GM19397 (cell line): ENCODE results near the gene AGXT.

Experiments used
- ATAC-seq: cut with Tn5 transposase; IDR thresholded peaks from one replicate; pipeline ENCODE4 v1.9.1; 2021; ENCODE audit warnings: mild to moderate bottlenecking, moderate library complexity; ENCODE audit not compliant: unreplicated experiment

Gene AGXT

DNA sequence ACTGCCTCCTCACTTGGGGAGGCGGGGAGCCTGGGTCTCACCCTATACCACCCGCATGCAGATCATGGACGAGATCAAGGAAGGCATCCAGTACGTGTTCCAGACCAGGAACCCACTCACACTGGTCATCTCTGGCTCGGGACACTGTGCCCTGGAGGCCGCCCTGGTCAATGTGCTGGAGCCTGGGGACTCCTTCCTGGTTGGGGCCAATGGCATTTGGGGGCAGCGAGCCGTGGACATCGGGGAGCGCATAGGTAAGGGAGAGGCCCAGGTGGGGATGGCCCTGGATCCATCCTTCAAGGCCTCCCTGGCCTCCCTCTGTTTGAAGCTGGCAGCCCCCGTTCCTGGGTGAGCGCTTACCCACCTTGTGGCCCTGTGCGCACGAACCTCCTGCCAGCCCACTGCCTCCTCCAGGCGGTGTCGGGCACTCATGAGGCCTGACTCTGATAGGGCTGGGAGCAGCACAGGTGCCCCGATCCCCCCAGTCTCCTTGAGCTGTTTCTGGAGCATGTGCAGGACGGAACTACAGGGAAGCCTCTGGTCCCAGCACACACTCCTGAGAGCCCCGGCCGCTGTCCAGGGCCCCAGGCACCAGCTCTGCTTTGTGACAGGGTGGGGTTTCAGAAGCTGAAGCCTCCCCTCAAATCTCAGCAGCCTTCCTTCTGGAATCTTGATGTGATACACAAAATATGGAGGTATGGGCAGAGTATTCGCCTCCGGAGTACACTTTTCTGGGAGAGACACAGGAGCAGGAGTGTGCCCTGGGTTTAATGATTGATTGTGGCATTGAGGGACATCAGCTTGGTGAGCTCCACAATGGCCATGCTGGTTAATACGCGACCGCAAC is 708 bp downstream of the AGXT start:
- ATAC-seq = no peak

DNA sequence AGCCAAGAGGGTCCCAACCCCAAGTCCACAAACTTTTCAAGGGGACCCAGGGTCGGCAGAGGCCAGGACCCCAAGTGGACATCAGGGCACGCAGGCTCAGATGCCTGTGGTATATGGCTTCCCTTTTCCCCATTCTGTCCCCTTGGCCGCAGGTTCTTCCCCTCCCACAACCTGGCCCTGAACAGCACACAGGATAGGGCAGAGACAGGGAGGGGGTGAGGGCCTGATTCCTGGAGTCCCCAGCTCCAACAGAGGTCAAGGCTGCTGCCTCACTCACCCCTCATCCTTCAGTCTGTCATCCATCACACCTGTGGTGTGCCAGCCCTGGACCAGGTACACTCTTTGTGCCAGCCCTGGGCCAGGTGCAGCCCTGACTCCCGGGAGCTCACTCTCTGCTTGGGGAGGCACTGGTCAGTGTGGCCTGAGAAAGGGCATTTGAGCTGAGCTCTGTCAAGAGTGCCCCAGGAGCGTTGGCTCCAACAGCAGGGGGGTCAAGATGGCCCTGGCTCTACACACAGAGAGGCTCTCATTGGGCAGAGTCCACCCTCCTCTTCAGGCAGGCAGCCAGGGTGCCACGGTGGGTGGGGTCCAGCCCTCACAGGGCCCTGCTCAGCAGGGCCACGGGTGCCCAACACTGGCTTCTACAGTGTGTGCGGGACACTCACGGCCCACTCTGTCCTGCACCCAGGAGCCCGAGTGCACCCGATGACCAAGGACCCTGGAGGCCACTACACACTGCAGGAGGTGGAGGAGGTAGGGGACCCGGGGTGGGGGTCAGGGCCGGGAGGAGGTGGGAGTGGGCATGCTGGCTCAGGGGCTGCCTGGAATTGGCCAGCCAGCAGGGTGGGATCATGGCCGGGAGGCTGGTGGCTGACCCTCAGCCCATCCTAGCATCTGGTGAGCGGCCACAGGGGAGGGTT is 1.6 kb downstream of the AGXT start:
- no peak for ATAC-seq

DNA sequence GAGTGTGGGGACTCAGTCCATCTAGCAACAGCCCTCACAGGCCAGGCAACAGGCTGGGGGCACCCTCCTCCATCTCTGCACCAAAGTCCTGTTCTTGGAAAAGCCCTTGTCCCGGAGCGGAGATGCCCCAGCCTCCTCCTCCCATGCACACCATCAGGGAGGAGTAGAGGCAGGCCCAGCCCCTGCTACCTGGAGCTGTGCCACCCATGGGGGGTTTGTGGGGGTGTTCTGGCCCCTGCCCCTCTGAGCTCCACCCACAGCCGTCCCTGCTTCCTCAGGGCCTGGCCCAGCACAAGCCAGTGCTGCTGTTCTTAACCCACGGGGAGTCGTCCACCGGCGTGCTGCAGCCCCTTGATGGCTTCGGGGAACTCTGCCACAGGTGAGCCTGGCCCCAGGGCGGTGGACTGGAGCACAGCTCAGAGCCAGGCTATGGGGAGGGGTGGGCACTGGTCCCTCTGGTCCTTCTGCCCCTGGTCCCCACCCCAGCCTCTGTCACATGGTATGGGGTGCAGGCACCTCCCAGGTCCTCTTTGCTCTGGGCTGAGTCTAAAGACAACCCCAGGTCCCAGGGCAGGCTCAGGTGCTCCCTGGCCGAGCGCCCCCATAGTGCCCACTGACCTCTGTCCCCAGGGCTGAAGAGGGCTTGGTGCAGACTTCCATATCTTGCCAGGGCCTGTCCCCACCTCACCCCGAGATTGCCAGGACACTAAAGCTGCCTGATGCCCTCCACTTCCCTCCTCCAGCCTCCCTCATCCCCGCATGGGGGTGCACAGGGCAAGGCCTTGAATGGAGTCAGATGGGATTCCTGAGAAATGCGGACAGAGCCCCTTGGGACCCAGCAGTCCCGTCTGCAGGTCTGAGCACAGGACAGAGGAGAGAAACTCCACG is 2.7 kb downstream of the AGXT start:
- ATAC-seq = no peak

GRCh38 chr2:240872317-240873097 is 3.9 kb downstream of the AGXT start:
- no peak for ATAC-seq

DNA sequence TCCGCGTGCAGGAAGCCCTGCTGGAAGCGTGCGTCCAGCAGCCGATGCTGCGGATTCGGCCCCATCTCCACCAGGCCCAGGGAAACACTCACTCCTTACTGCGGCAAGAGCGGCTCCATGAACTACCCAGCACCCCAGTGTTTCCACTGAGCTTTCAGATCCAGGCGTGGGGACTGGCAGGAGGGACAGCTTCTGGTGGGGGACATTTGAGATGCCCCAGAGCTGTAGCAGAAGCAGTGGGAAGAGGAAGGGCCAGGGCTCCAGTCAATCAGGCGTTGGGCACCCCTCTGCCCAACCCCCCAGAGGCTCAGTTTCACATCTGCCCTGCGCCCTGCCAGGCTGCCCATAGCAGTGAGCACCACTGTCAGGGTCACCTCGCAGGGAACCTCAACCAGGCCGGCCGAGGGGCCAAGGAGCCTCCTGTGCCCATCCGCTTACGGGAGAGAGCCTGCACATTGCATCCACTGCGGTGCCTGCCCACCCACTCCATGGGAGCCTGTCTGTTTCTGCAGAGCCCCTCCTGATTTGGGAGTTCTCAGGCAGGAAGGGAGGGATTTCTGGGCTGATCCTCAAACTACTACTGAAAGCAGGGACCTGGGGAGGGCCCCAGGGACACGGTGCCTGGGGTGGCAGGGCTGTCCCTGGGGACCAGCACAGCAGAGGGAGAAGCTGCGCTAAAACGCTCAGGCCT is 4.6 kb downstream of the AGXT start:
- no peak for ATAC-seq

- ATAC-seq = no peak
Observed at GRCh38 chr2:240873805-240874714, 5.4 kb downstream of the AGXT start.

DNA sequence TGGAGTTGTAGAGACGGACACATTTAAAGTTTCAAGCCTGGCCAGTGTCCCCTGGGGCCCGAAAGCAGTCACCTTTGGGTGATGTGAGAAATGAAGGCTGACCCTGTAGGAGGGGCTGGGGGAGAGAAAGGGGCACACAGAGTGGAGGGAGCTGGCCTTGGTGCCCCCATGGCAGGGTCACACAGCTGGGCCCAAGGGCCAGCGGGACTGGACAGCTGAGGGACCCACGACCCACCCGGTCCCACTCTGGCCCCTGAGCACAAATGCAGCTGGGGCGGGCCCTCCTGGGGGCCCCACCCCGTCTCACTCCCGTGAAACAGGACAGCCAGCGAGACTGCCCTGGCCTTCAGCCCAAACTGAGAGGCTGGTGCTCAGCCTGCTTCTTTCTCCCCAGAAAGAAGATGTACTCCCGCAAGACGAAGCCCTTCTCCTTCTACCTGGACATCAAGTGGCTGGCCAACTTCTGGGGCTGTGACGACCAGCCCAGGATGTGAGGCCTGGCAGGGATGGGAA is 6.1 kb downstream of the AGXT start:
- no peak for ATAC-seq

- no peak for ATAC-seq
Observed at GRCh38 chr2:240875228-240876034, 6.8 kb downstream of the AGXT start.

DNA sequence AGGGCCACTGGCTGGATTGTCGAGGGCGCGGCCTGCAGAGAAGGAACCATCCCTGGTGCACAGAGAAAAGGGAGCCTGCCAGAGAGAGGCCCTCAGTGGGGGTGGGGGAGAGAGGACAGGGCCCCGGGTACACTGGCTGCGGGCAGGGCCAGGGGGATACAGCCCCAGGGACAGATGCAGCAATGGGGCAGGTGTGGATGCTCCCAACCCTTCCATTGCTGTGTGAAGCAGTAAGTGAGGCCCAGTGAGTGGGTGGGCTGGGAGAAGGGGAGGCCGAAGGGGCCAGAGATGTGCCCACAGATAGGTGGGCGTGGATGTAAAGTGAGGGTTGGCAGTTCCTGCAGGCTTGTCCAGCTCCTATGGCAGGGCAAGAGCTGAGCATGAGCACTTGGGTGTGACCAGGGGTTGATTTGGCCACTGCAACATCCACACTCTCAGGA is 7.4 kb downstream of the AGXT start:
- no peak for ATAC-seq

GRCh38 chr2:240876475-240877251 is 8.0 kb downstream of the AGXT start:
- ATAC-seq = no peak

GRCh38 chr2:240877460-240878340 is 9.1 kb downstream of the AGXT start:
- ATAC-seq = no peak

GRCh38 chr2:240878341-240878936 is 9.8 kb downstream of the AGXT start:
- ATAC-seq = no peak

GRCh38 chr2:240879105-240879504 is 10.5 kb downstream of the AGXT start:
- no peak for ATAC-seq

GRCh38 chr2:240881913-240882312 is 13.3 kb downstream of the AGXT start:
- ATAC-seq = no peak

DNA sequence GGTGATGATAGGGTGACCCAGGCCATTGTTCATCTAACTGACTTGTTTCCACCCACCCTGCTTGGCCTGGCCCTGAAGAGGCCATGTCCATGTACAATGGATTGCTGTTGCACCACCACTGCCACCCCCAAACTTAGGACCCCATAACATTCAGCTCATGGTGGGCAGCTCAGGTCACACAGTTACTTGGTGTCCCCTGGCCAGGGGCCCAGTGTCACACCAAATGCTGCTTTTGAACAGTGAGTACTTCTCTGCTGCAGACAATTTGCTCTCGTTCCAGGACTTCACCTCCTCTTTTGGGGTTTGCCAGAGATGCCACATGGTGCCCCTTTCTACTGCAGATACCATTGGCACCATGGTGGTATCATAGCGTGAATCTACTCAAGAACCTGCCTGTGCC is 15.6 kb downstream of the AGXT start:
- no peak for ATAC-seq
